GM19328 (cell line): Measurements from ENCODE around the gene HSPA4L.

Experiments used
- ATAC-seq: cut with Tn5 transposase; IDR thresholded peaks from one replicate; pipeline ENCODE4 v1.9.1; 2021; ENCODE audit warnings: mild to moderate bottlenecking, moderate library complexity; ENCODE audit not compliant: unreplicated experiment

The HSPA4L gene

DNA sequence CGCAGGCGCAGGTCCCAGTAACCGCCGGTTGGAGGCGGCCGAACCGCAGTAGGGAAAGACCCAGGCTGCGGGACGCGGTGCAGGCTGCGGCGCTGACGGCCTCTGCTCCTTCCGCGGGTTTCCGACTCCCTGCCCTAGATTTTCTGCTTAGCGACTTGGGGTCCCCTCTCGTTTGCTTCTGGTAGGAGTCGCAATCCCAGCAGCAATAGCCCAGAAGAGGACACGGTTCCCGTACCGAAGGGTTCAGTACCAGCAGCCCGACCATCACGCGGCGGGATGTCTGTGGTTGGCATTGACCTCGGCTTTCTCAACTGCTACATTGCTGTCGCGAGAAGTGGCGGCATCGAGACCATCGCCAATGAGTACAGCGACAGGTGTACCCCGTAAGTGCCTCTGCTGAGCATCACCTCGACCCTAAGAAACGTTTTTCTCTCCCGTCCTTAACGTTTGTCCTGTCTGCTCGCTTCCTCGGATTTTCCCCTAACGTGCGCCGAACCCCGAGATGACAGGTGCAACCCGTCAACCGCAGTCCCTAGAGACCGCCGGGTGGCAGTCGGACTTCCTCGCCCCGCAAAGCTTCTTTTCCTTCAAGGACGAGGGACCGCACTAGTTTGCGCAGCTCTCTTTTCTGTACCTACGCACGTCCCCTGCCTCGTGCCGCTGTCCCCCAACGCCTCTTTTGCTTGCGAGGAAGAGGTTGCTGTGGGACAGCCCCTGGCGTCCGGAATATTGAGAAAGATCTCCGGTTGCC is at the start of gene HSPA4L:
Gene HSPA4L (plus strand): TSS at position 48 of the 751 bp plus-strand sequence. CDS start 229 bp downstream, at position 277.
- ATAC-seq: peak; percentile 40

GRCh38 chr4:127732623-127733328 is 49.3 kb upstream of the HSPA4L start:
- ATAC-seq: peak; percentile 73

DNA sequence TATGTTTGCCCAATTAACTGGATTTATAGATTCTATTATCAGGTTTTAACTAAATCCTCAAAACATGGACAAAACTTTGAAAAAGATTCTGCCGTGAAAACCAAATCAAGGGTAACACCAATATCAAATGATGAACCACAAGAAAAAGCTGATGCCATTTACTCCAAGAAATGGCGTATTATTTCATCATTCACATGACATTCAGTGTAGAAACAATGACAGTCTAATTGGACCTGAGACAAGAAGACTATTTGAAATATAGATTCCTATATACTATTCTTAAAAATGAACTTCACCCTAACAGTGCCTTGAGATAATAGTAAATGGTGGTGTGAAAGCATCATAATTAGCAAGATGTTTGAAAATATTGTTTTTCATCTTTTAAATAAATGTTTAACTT is 47.1 kb upstream of the HSPA4L start:
- ATAC-seq: no peak

- ATAC-seq: no peak
These were observed 44.8 kb upstream of the HSPA4L start for GRCh38 chr4:127737295-127737694.

DNA sequence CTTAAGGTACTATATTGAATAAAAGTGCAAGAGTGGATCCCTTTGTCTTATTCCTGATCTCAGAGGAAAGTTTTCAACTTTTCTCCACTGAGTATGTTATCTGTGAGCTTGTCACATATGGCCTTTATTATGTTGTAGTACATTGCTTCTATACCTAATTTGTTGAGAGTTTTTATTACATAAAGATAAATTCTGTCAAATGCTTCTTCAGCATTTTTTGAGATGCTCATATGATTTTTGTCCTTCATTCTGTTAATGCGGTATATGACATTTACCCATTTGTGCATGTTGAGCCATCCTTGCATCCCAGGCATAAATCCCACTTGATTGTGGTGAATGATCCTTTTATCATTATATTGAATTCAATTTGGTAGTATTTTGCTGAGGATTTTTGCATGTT is 40.9 kb upstream of the HSPA4L start:
- no peak for ATAC-seq

GRCh38 chr4:127747883-127748282 is 34.2 kb upstream of the HSPA4L start:
- ATAC-seq: no peak

DNA sequence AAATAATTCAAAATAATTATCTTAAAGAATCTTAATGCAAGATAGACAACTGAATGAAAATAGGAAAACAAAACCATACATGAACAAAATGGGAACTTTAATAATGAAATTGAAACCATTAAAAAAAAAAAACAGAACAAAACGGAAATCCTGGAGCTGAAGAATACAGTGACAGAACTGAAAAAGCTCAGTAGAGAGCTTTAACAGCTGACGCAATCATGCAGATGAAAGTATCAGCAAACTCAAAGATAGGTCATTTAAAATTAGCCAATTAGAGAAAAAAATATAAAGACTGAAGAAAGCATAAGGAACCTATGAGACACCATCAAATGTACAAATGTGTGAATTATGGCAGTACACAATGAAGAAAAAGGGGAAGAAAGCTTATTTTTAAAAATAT is 33.2 kb upstream of the HSPA4L start:
- ATAC-seq: no peak

DNA sequence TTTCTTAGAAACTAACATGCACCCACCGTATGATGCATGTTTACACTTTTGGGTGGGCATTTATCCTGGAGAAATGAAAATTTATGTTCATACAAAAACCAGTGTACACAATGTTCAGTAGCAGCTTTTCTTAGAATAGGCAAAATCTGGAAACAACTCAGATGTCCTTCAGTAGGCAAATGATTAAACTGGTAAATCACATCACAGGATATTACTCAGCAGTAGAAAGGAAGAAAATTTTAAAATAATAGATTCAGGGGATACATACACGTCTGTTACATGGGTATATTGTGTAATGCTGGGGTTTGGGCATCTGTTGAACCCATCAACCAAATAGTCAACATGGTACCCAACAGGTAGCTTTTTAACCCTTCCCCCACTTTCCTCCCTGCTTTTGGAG is 25.2 kb upstream of the HSPA4L start:
- no peak for ATAC-seq

GRCh38 chr4:127759228-127759820 is 22.8 kb upstream of the HSPA4L start:
- ATAC-seq: no peak

DNA sequence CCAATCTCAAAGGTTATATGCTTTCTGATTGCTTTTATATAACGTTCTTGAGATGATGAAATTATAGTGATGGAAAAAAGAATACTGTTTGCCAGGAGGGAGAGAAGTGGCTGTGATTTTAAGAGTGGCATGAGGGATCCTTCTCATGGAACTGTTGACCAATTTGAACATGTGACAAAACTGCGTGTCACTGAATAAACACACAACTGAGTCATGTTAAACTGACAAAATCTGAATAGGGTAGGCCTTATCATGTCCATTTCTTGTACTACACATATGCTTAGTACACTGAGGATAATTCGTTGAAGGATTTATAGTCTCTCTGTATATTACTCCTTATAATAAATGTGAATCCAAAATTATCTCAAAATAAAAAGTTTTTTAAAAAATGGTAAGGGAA is 22.2 kb upstream of the HSPA4L start:
- ATAC-seq: no peak

- ATAC-seq: no peak
These were observed 10.4 kb upstream of the HSPA4L start for GRCh38 chr4:127771535-127772275.

GRCh38 chr4:127772769-127773671 is 9.1 kb upstream of the HSPA4L start:
- no peak for ATAC-seq

DNA sequence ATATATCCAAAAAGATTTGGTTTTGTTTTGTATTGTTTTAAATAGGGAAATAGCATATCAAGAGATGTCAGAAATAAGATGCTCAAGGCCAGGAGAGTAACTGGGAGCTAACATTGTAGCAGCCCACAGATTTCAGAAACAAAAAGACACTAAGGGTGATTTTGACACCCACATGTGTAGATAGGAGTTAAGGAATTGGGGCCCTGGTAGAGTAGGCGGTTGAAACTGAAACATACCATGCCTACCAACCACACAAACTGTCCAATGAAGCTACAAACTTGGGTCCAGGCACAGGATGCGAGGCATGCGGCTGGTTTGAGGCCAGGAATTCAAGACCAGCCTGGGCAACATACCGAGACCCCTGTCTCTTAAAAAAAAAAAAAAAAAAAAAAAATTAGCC is 6.3 kb upstream of the HSPA4L start:
- ATAC-seq: no peak

DNA sequence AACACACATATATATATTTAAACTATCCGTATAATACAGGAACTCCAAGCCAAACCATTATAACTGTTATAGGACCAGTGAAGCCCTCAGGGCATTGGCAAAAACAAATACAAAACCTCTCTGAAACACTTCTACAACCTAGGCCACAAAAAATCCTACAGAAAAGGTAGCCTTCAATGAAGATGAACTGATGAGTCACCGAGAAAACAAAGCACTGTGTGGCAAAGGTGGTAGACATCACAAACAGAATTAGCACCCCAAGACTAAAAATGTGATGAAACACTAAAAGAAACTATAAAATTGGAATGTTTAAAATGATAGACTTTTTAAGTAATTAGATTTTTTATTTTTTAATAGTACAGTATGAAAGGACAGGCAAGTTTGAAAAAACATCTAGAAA is 5.5 kb upstream of the HSPA4L start:
- ATAC-seq: no peak

DNA sequence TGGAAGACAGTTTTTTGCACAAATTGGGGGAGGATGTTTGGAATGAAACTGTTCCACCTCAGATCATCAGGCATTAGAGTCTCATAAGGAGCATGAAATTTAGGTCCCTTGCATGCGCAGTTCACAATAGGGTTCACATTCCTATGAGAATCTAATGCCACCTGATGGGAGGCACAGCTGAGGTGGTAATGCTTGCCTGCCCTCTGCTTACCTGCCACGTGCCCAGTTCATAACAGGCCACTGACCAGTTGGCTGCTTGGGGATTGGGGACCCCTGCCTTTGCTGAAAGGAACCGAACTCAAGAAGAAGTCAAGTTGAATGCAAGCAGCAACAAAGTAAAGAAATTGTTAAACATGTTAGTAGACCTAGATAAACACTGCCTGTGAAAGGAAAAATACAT is 4.6 kb upstream of the HSPA4L start:
- ATAC-seq: no peak

GRCh38 chr4:127778102-127778501 is 4.0 kb upstream of the HSPA4L start:
- no peak for ATAC-seq

DNA sequence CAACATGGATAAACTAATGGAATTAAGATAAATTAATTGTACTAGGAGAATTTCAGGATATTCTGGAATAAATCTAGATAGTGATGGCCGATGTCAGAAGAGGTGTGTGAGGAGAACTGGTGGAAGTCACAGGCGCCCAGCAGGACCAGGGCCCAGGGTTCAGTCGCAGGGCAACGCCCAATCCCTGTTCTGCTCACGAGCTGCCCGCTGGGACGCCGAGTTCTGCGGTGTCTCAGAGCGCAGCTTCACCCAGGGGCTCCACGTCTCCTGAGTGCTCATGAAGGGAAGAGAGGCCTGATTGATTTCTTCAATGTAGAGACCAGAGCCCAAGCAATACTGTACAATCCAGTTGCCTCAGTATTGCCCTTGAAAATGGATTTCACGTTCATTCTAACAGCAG is 1.5 kb upstream of the HSPA4L start:
- no peak for ATAC-seq

GRCh38 chr4:127781300-127782024 is 660 bp upstream of the HSPA4L start:
- peak; percentile 33 for ATAC-seq

GRCh38 chr4:127782025-127782274 is 172 bp upstream of the HSPA4L start:
- peak; percentile 77 for ATAC-seq
